HG03139 (cell line): ENCODE data around the gene SREBF2.
"Not testable (repeated sequence)": the region's sequence is repeated elsewhere in the genome, so short reads cannot be mapped to it uniquely, and the experiment has no call there.

Experiments
- ATAC-seq: cut with Tn5 transposase; IDR thresholded peaks from one replicate; pipeline ENCODE4 v1.9.1; 2021; ENCODE audit not compliant: unreplicated experiment

The SREBF2 gene

GRCh38 chr22:41841085-41841712, 8.3 kb downstream of the SREBF2 start:
- no peak for ATAC-seq

GRCh38 chr22:41842996-41843970, 10.4 kb downstream of the SREBF2 start:
- no peak for ATAC-seq

DNA sequence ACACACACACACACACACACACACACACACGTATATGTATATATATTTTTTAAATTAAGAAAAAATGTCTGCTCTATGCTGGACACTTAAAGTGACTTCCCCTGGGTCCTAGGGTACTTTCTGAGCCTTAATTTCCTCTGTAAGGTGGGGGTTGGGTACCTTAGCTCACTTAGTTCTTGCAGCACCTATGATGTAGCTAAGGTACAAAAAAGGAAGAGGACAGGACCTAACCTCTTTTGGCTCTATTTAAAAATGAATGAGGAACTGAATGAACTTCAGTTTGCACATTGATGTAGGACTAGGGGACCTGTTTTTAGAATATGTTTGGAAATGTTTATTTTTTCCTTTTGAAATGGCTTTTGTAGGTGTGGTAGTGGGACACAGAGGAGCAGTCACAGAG, 11.1 kb downstream of the SREBF2 start:
- no peak for ATAC-seq

DNA sequence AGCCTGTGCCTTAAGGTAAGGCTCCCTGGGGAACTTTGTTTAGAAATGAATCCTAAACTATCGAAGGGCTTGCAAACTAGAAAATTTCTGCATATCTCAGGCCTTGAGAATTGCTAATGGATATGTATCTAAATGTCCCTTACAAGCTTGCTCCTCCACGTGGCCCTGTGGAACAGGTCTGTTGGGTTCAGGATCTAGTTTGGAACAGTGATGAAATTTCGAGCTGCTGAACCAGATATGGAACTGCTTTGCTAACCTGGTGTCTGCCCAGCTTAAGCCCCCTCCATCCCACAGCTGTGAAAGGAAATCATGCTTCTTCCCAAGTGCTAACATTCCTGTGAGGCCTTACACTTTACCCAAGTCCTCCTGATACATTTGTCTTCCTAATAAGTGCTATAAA, 11.6 kb downstream of the SREBF2 start:
- ATAC-seq: no peak

GRCh38 chr22:41845380-41846267, 12.7 kb downstream of the SREBF2 start:
- no peak for ATAC-seq

DNA sequence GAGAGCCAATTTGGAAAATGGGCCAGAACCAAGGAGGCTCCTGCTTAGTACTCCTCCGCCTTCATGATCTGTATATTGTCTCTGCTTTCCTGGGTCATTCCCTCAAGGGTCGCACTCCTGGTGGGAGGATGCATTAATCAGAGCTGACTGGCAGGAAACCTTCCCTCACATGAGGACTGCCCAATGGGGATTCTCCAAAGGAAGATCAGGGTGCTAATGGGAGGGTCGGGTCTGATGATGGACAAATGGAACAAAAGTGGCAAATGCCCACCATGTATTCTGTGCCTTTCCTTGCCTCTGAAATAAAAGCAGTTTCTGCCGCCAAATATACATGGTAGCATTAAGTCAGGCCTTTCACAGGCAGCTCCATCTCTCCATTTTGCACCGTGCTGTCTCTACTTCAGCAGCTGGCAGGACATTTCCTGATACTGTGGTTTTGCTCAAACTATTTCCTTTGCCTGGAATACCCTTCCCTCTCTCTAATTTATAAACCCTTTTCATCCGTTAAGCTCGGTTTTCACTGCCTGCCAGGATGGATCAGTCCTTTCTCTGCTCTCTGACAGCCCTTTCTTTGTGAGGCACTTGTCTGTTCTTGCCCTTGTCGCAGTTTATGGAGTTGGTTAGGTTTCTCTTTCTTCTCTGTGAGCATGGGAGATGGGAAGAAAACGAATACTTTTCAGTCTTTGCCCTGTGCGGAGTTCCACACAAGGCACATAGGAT, 13.5 kb downstream of the SREBF2 start:
- no peak for ATAC-seq

DNA sequence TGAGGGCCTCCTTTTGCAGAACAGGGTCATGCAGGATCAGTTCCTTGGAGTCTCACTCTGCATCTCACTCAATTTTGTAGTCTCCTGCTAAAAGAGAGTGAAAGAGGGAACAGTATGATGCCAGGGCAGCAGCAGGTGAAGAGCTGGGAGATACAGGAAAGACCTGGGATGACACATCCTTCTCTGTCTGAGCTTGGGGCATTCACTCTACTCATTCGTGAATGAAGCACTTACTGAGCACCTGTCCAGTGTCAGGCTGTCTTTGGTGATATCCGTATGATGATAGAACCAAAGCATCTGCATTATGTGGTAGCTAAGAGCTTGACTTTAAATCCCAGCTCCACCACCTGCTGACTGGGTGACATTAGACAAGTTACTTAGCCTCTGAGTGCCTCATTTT, 14.4 kb downstream of the SREBF2 start:
- no peak for ATAC-seq

DNA sequence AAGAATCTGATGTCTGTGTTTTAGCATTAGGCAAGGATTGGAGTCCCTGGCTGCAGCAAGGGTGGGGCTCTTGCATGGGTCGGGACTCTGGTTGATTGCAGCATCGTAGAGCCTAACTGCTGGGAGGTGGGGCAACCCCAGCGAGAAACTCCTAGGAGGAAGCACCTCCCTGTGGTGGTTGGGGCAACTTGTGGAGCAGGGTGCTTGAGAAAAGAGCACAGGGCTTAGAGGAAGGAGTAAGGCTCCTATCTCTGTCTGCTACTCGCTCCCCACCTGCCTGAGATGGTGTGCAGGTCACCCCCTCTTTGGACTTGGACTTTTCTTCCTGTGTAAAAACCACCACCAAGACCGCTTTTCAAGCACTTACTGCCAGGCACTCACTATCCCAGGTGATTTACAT, 15.6 kb downstream of the SREBF2 start:
- no peak for ATAC-seq

- ATAC-seq: no peak
Observed at GRCh38 chr22:41856469-41856868, 23.6 kb downstream of the SREBF2 start.

DNA sequence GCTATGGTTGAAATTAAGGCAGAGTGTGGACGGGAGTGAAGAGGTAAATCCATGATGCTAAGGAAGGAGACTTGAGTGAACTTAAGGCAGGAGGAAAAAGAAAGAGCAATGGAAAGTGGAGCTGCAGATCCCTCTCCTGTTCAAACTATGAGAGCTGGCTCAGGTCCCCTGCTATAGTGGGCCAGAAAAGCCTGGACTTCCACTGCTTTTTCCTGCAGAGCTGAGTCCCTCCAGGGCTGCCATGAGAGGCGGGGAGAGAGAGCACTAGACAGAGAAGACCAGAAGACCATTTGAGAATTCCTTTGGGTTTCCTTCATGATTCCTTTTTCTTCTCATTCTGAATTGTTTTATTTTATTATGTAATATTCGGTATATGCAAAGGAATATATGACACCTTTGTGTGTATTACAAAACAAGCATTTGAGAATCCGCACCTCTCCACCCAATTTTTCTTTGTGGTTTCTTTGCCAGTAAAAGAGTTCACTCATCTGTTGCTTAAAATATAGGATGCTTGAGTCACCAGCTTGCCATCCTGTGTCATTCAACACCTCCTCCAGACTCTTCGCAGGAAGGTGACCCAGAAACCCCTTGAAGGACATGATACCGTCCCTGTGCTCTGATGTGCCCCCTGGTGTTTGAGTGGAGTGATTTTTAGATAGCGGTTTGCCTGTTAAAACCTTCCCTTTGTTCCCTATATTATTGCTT, 24.4 kb downstream of the SREBF2 start:
- ATAC-seq: no peak

GRCh38 chr22:41857860-41858199, 24.9 kb downstream of the SREBF2 start:
- ATAC-seq: no peak

DNA sequence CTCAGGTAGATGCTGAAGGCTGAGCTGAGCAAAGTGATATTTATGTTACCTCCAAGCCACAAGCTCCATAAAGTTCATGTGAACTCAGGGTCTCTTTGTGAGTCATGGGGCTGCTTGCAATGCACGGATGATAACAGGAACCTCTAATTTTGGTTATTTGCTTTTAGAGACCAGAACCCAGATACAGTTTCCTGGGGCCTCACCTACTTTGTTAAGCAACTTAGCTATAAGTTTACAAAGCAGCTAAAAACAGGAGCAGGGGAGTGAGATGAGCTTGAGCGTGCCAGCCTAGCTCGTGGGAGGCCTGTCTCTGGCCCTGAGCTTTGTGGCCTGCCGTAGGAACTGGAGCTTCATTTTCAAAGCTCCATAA, 29.2 kb downstream of the SREBF2 start:
- ATAC-seq: no peak

DNA sequence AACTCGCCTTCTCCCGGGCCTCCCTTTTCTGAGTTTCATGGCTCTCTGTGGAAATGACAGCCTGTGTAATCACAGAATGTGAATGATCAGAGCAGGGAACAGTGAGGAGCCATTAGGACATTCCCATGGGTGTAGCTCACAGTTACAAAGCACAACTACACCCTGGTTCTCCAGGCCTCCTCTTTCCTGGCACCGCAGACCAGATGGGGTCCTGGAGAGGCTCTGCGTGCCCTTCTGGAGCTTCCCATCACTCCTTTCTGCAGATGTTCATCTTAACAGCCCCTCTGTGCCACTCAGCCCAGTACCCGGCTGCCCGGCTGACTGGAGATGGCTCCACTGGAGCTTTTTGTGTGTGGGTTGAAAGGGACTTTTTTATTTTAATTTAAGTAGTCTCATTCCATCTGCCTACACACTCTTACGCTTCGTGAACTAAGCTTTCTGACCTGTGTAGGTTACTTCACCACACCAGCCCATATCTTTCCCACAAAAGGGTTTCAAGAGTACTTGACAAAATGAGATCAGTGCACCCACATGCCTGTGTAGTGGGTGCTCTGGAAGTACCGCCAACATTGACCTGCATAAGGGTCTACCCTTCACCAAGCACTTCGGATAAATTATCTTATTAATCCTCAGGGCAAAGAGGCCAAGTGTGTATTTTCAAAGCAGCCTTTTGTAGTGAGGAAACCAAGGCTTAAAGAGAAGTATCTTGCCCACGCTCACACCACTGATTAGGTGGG, 29.8 kb downstream of the SREBF2 start:
- no peak for ATAC-seq

GRCh38 chr22:41863472-41863871, 30.6 kb downstream of the SREBF2 start:
- no peak for ATAC-seq

DNA sequence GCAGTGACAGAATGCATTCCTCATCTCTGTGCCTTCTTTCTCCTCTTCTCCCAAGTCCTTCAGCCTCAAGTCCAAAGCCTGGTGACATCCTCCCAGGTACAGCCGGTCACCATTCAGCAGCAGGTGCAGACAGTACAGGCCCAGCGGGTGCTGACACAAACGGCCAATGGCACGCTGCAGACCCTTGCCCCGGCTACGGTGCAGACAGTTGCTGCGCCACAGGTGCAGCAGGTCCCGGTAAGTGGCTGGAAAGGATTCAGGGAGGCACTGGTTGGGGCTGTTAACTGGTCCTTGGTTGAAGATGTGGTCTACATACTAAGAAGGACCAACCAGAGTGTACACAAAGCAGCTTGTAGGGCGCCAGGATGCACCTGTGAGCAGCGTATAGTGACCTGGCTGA, 35.7 kb downstream of the SREBF2 start:
- no peak for ATAC-seq

DNA sequence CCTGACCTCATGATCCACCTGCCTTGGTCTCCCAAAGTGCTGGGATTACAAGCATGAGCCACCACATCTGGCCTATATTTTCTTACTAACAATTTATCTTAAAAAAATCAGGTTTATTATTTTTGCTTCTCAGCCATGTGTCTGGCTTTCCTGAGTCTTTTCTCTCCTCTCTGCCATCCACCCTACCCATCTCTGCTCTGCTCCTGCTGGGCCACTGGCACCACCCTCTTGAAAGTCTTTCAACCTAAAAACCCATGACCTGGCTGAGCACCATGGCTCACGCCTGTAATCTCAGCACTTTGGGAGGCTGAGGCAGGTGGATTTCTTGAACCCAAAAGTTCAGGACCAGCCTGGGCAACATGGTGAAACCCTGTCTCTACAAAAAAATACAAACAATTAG, 37.2 kb downstream of the SREBF2 start:
- ATAC-seq: not testable (repeated sequence)

DNA sequence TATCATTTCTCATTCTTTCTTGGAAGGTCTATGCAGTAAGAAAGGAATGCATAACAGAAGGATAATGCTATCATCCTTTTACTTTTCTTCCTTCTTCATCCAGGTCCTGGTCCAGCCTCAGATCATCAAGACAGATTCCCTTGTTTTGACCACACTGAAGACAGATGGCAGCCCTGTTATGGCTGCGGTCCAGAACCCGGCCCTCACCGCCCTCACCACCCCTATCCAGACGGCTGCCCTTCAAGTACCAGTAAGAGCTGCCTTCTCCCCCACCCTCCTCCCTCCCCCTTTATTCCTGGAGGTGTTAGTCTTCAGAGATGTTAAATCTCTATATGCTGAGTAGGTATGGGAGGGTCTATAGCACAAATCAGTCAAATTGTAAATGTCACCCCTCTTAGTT, 37.9 kb downstream of the SREBF2 start:
- no peak for ATAC-seq

DNA sequence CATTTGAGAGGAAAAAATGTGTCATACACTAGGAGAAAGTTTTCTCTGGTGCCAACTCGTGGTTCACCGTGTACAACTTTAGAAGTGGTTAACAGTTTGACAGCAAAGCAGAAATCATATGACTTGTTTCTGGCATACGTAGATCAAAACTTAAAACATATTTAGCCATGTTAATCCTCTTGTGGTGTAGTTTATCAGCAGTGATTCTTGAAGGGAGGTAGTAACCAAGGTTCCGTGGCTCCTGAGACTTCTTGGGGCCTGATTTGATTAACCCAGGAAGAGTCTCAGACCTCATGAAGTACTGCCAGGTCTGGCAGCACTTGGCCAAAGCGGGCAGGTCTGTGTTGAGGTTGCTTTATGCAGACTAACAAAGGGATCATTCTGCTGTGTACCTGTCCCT, 40.5 kb downstream of the SREBF2 start:
- ATAC-seq: no peak

- no peak for ATAC-seq
Observed at GRCh38 chr22:41874090-41874489, 41.2 kb downstream of the SREBF2 start.
